ENCODE data around the gene PTGES. TPM values are rescaled to one million over a fixed set of nuclear protein-coding genes. Genes with fewer than 3 reads are reported as not detected.

The PTGES gene
- total and polyA plus RNA-seq, 9 of the 15 experiments (the other 6 are each of a cell fraction or from before 2014, with no cell fraction given) = 0.13 TPM; not detected in 8

DNA sequence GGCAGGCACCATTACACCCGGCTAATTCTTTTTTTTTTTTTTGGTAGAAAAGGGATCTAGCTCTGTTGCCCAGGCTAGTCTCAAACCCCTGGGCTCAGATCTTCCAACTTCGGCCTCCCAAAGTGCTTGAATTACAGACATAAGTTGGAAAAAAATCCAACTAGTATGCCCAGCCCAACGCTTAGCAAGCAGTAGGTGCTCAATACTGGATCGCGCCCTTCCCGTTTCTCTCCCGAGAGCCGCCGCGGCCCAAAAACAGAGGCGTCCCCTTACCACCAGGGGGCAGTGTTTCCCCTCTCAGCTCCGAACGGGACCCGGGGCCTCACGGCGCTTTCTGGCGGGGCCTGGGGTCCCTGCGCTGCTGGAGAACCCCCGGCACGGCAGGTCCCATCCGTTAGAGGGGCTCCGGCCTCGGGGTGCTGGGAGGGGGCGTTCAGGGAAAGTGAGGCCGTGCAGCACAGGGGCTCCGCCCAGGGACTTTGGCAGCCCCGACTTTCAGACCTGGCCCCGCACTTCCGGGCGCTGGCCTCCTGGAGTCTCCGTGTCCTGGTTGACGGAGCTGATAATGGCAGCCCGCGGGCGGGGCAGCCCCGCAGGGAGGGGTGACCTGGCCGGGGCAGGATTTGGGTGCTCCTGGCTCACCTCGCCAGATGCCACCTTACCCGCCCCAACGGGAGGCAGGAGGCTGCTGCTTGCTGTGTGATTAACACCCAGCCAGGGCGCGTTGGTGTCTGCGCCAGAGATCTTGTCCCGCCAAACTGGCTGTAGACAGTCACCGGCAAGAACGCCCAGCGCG is 15.2 kb downstream of the PTGES start (continued):
- TF ChIP-seq ZNF668 (CRISPR knock-in tag; IDR thresholded peaks at IDR 0.05) (no peak), RNF2 (IDR thresholded peaks at IDR 0.05) (no peak), TCF3 (CRISPR knock-in tag; IDR thresholded peaks at IDR 0.05) (peak; percentile 68), PTBP1 (IDR thresholded peaks at IDR 0.05; ENCODE audit: low read depth, low read length) (no peak), PCBP2 (IDR thresholded peaks at IDR 0.05; ENCODE audit: low read depth, low read length, poor library complexity, severe bottlenecking) (no peak), ZNF584 (CRISPR knock-in tag; IDR thresholded peaks at IDR 0.05; ENCODE audit: low read depth) (0 out of 2 replicates have a peak, but pooled peaks have one; percentile 26), TOE1 (IDR thresholded peaks at IDR 0.05; ENCODE audit: borderline replicate concordance) (peak; percentile 67; the same call in 1 of the 2 replicates), TOE1 (CRISPR knock-in tag; IDR thresholded peaks at IDR 0.05; ENCODE audit: borderline replicate concordance, low read depth) (no peak), CBX8 (IDR thresholded peaks at IDR 0.05; ENCODE audit: borderline replicate concordance, extremely low read depth, low read depth, low read length, poor library complexity, severe bottlenecking) (no peak), NFE2L1 (tag; IDR thresholded peaks at IDR 0.05; ENCODE audit: borderline replicate concordance, low read depth) (no peak), ESRRB (CRISPR knock-in tag; IDR thresholded peaks at IDR 0.05; ENCODE audit: borderline replicate concordance) (no peak), ZNF175 (CRISPR knock-in tag; IDR thresholded peaks at IDR 0.05; ENCODE audit: low read depth) (no peak), ZFP36 (IDR thresholded peaks at IDR 0.05; ENCODE audit: low read depth, low read length, partially characterized antibody) (peak; percentile 44), ZSCAN32 (CRISPR knock-in tag; IDR thresholded peaks at IDR 0.05) (peak; percentile 47; the same call in 1 of the 2 replicates), MTF1 (CRISPR knock-in tag; IDR thresholded peaks at IDR 0.05; ENCODE audit: borderline replicate concordance) (no peak), FOXM1 (IDR thresholded peaks at IDR 0.05; ENCODE audit: low read depth) (no peak; the same call in none of the 2 replicates), FOXM1 (CRISPR knock-in tag; IDR thresholded peaks at IDR 0.05; ENCODE audit: low read depth) (0 out of 2 replicates have a peak, but pooled peaks have one; percentile 63), KAT2B (IDR thresholded peaks at IDR 0.05; ENCODE audit: low read depth, low read length) (peak; percentile 35), ZNF232 (CRISPR knock-in tag; IDR thresholded peaks at IDR 0.05) (no peak), IRF2 (CRISPR knock-in tag; IDR thresholded peaks at IDR 0.05) (no peak), POLR2B (IDR thresholded peaks at IDR 0.05; ENCODE audit: low read depth, partially characterized antibody) (no peak), BRCA1 (IDR thresholded peaks at IDR 0.05) (no peak), BRCA1 (CRISPR knock-in tag; IDR thresholded peaks at IDR 0.05) (no peak), KAT7 (CRISPR knock-in tag; IDR thresholded peaks at IDR 0.05; ENCODE audit: borderline replicate concordance) (peak; percentile 73; the same call in 1 of the 2 replicates)
- TF ChIP-seq, protein P1, sequence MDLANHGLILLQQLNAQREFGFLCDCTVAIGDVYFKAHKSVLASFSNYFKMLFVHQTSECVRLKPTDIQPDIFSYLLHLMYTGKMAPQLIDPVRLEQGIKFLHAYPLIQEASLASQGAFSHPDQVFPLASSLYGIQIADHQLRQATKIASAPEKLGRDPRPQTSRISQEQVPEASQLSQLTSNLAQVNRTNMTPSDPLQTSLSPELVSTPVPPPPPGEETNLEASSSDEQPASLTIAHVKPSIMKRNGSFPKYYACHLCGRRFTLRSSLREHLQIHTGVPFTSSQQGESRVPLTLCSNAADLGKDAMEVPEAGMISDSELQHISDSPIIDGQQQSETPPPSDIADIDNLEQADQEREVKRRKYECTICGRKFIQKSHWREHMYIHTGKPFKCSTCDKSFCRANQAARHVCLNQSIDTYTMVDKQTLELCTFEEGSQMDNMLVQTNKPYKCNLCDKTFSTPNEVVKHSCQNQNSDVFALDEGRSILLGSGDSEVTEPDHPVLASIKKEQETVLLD (IDR thresholded peaks at IDR 0.05) = peak; percentile 80
- TF ChIP-seq, protein P2, sequence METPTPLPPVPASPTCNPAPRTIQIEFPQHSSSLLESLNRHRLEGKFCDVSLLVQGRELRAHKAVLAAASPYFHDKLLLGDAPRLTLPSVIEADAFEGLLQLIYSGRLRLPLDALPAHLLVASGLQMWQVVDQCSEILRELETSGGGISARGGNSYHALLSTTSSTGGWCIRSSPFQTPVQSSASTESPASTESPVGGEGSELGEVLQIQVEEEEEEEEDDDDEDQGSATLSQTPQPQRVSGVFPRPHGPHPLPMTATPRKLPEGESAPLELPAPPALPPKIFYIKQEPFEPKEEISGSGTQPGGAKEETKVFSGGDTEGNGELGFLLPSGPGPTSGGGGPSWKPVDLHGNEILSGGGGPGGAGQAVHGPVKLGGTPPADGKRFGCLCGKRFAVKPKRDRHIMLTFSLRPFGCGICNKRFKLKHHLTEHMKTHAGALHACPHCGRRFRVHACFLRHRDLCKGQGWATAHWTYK (CRISPR knock-in tag; IDR thresholded peaks at IDR 0.05) = peak; percentile 86; the same call in 1 of the 2 replicates
